H1 (cell line): ENCODE data around the gene IFT122. TPM values are rescaled to one million over a fixed set of nuclear protein-coding genes. Genes with fewer than 3 reads are reported as not detected.
A peak's percentile ranks its signal among the peaks of the same experiment; 100 is the strongest.

Experiments
- CTCF ChIA-PET: fragments of 300-600 bp; sonication (Branson Sonifier 250); formaldehyde crosslinking; loops from one replicate; lab custom pipeline; 2021; ENCODE audit not compliant: partially characterized antibody; lab: Charles Lee
- POLR2A ChIA-PET: fragments of 300-600 bp; sonication (Branson Sonifier 250); formaldehyde crosslinking; loops from one replicate; lab custom pipeline; 2021; ENCODE audit warnings: inconsistent platforms; ENCODE audit not compliant: partially characterized antibody; lab: Charles Lee
- DNase-seq, 2 experiments: peaks; one replicate each; pipeline versions ENCODE4 v3.0.0 to v3.0.0-alpha.2; 2010 to 2022; ENCODE audit warnings: low spot score in 2 of 2, low read depth in 1 of 2, mixed read lengths in 1 of 2
- FAIRE-seq: peaks from 2 replicates; lab custom pipeline; 2011; peaks lifted over from hg19 to GRCh38; lab: Jason Lieb, UNC
- H2AFZ ChIP-seq: 2 replicates; pipeline ENCODE4 v1.8.1; 2012; ENCODE audit warnings: low read length, inconsistent platforms
- H2AK5ac ChIP-seq: 2 replicates; pipeline ENCODE4 v1.6.1; 2013; ENCODE audit warnings: low read depth, low read length
- H2BK120ac ChIP-seq: replicated peaks from 2 replicates; pipeline ENCODE3; 2013; ENCODE audit warnings: low read depth, low read length, inconsistent platforms
- H2BK12ac ChIP-seq: 2 replicates; pipeline ENCODE4 v1.6.1; 2013; ENCODE audit warnings: low read depth, low read length
- H2BK15ac ChIP-seq: 2 replicates; pipeline ENCODE4 v1.6.1; 2013; ENCODE audit warnings: low read length
- H2BK20ac ChIP-seq: 2 replicates; pipeline ENCODE4 v1.6.1; 2013; ENCODE audit warnings: low read length
- H2BK5ac ChIP-seq: 2 replicates; pipeline ENCODE4 v1.6.1; 2013; ENCODE audit warnings: low read depth, low read length
- H3K14ac ChIP-seq: 2 replicates; pipeline ENCODE4 v1.6.1; 2013; ENCODE audit warnings: inconsistent platforms; ENCODE audit not compliant: insufficient read length
- H3K18ac ChIP-seq: 2 replicates; pipeline ENCODE4 v1.6.1; 2013; ENCODE audit warnings: low read length; ENCODE audit errors: extremely low read depth
- H3K23ac ChIP-seq: 2 replicates; pipeline ENCODE4 v1.6.1; 2013; ENCODE audit warnings: inconsistent platforms; ENCODE audit not compliant: insufficient read length
- H3K23me2 ChIP-seq: 2 replicates; pipeline ENCODE4 v1.6.1; 2013; ENCODE audit warnings: low read depth, low read length
- H3K27ac ChIP-seq: 2 replicates; pipeline ENCODE4 v1.6.1; 2011; ENCODE audit warnings: low read depth, low read length, inconsistent platforms
- H3K27me3 ChIP-seq, 4 experiments: replicated peaks in 1 of 4; 1 replicate in 1 of 4; 2 replicates in 3 of 4; pipeline versions ENCODE4 v1.6.1 to v1.8.1; 2011 to 2013; ENCODE audit warnings: low read length in 3 of 4, mild to moderate bottlenecking in 3 of 4, inconsistent platforms in 2 of 4, mixed read lengths in 2 of 4, moderate library complexity in 1 of 4; ENCODE audit not compliant: control insufficient read depth in 3 of 4, insufficient read depth in 3 of 4; ENCODE audit errors: extremely low read depth in 1 of 4
- H3K36me3 ChIP-seq, 4 experiments: 2 replicates each; pipeline versions ENCODE4 v1.6.1 to v1.8.1; 2011 to 2013; ENCODE audit warnings: mild to moderate bottlenecking in 4 of 4, low read length in 3 of 4, moderate library complexity in 2 of 4, control low read depth in 1 of 4, inconsistent platforms in 1 of 4; ENCODE audit not compliant: insufficient read depth in 4 of 4, control insufficient read depth in 2 of 4
- H3K4ac ChIP-seq: replicated peaks from 2 replicates; pipeline ENCODE3; 2013; ENCODE audit warnings: low read length, low read depth, mixed read lengths, inconsistent platforms; ENCODE audit not compliant: insufficient read length
- H3K4me1 ChIP-seq, 4 experiments: replicated peaks in 1 of 4; 1 replicate in 1 of 4; 2 replicates in 3 of 4; pipeline versions ENCODE4 v1.6.1 to v1.8.1; 2011 to 2013; ENCODE audit warnings: low read length in 3 of 4, inconsistent platforms in 2 of 4, mixed read lengths in 1 of 4; ENCODE audit not compliant: insufficient read depth in 4 of 4, control insufficient read depth in 3 of 4
- H3K4me2 ChIP-seq, 2 experiments: 2 replicates each; pipeline versions ENCODE4 v1.6.1 to v1.8.1; 2011 to 2013; ENCODE audit warnings: low read depth in 2 of 2, low read length in 2 of 2, control low read depth in 1 of 2, inconsistent platforms in 1 of 2, mild to moderate bottlenecking in 1 of 2; ENCODE audit not compliant: insufficient read depth in 1 of 2
- H3K4me3 ChIP-seq, 4 experiments: fragments of 200-600, 300-600 bp in 1 of 4; sonication (generic), shearing (Covaris generic), sonication (Bioruptor Twin) in 1 of 4; 2 replicates each; pipeline versions ENCODE4 v1.5.1 to v1.8.1; 2011 to 2016; ENCODE audit warnings: low read length in 4 of 4, low read depth in 3 of 4, control low read depth in 2 of 4, inconsistent platforms in 2 of 4, mild to moderate bottlenecking in 2 of 4, mixed read lengths in 1 of 4, moderate library complexity in 1 of 4; ENCODE audit not compliant: insufficient read depth in 2 of 4; ENCODE audit errors: extremely low read depth in 1 of 4
- H3K56ac ChIP-seq: replicated peaks from 2 replicates; pipeline ENCODE3; 2013; ENCODE audit warnings: low read depth, mild to moderate bottlenecking, mixed read lengths, low read length, inconsistent platforms; ENCODE audit not compliant: insufficient read length
- H3K79me1 ChIP-seq: 2 replicates; pipeline ENCODE4 v1.6.1; 2013; ENCODE audit warnings: low read depth, low read length, control low read depth
- H3K79me2 ChIP-seq, 2 experiments: 2 replicates each; pipeline versions ENCODE4 v1.6.1 to v1.8.1; 2012 to 2013; ENCODE audit warnings: low read length in 2 of 2, mild to moderate bottlenecking in 2 of 2, inconsistent platforms in 1 of 2; ENCODE audit not compliant: insufficient read depth in 2 of 2, control insufficient read depth in 1 of 2
- H3K9ac ChIP-seq, 4 experiments: replicated peaks in 1 of 4; 1 replicate in 1 of 4; 2 replicates in 3 of 4; pipeline versions ENCODE4 v1.6.1 to v1.8.1; 2011 to 2013; ENCODE audit warnings: low read depth in 3 of 4, low read length in 3 of 4, control low read depth in 2 of 4, mild to moderate bottlenecking in 2 of 4, moderate library complexity in 2 of 4, inconsistent platforms in 1 of 4; ENCODE audit errors: extremely low read depth in 1 of 4
- H3K9me3 ChIP-seq, 2 experiments: 2 replicates each; pipeline versions ENCODE4 v1.6.1 to v1.8.1; 2012 to 2013; ENCODE audit warnings: mild to moderate bottlenecking in 2 of 2, moderate library complexity in 2 of 2, control low read depth in 1 of 2, inconsistent platforms in 1 of 2, low read depth in 1 of 2, low read length in 1 of 2, mixed read lengths in 1 of 2; ENCODE audit not compliant: insufficient read depth in 2 of 2
- H4K20me1 ChIP-seq, 2 experiments: replicated peaks in 1 of 2; 2 replicates each; pipeline versions ENCODE3 to v1.8.1; 2011 to 2013; ENCODE audit warnings: inconsistent platforms in 2 of 2, low read length in 2 of 2, mild to moderate bottlenecking in 1 of 2; ENCODE audit not compliant: insufficient read depth in 2 of 2, control insufficient read depth in 1 of 2
- H4K5ac ChIP-seq: 2 replicates; pipeline ENCODE4 v1.6.1; 2013; ENCODE audit warnings: low read length, low read depth, mixed read lengths, inconsistent platforms; ENCODE audit not compliant: insufficient read length
- H4K8ac ChIP-seq: 2 replicates; pipeline ENCODE4 v1.8.0; 2013; ENCODE audit warnings: mild to moderate bottlenecking, moderate library complexity, low read length, inconsistent platforms; ENCODE audit not compliant: insufficient read depth; ENCODE audit errors: extremely low read depth
- H4K91ac ChIP-seq: replicated peaks from 2 replicates; pipeline ENCODE3; 2013; ENCODE audit warnings: low read length, mixed read lengths, inconsistent platforms; ENCODE audit not compliant: insufficient read length
- CREB1 ChIP-seq: IDR thresholded peaks from 2 replicates; pipeline ENCODE4 v1.6.1; 2012; ENCODE audit warnings: inconsistent platforms
- EZH2 ChIP-seq: fragments of 200-600 bp; sonication (generic); IDR thresholded peaks from 2 replicates; pipeline ENCODE4 v1.7.1; 2012; ENCODE audit warnings: low read depth, mild to moderate bottlenecking, moderate library complexity, low read length, inconsistent platforms; ENCODE audit not compliant: severe bottlenecking
- HDAC2 ChIP-seq, 2 experiments: fragments of 300-600 bp in 1 of 2; sonication (generic) in 1 of 2; IDR thresholded peaks; 2 replicates each; pipeline ENCODE4 v1.6.1; 2011 to 2012; ENCODE audit warnings: low read depth in 2 of 2, low read length in 2 of 2, mild to moderate bottlenecking in 2 of 2, moderate library complexity in 2 of 2, borderline replicate concordance in 1 of 2, inconsistent platforms in 1 of 2
- JUN ChIP-seq: IDR thresholded peaks from 2 replicates; pipeline ENCODE4 v1.6.1; 2011; ENCODE audit warnings: low read depth, mild to moderate bottlenecking, improper control_type of control experiment, low read length
- KDM5A ChIP-seq: fragments of 200-600 bp; IDR thresholded peaks from 2 replicates; pipeline ENCODE4 v1.7.1; 2012; ENCODE audit warnings: mild to moderate bottlenecking, low read length, inconsistent platforms, mixed read lengths
- NANOG ChIP-seq: IDR thresholded peaks from 2 replicates; pipeline ENCODE4 v1.6.1; 2011; ENCODE audit warnings: low read length, low read depth, mild to moderate bottlenecking, inconsistent platforms; ENCODE audit not compliant: insufficient read depth, poor library complexity, severe bottlenecking
- WGBS, 2 experiments: shearing (Covaris generic) in 1 of 2; methylation state at CpG; one replicate each; pipeline versions ENCODE4 v1.1.6 to v1.1.7; 2013 to 2015; ENCODE audit warnings: low lambda C conversion rate in 2 of 2, mixed read lengths in 2 of 2, inconsistent platforms in 1 of 2, low coverage in 1 of 2, missing lambda C conversion rate in 1 of 2; ENCODE audit not compliant: insufficient replicate concordance in 2 of 2, insufficient coverage in 1 of 2, insufficient read length in 1 of 2; ENCODE audit errors: extremely low coverage in 1 of 2, missing lambda C conversion rate in 1 of 2; 5-methylcytosine and 5-hydroxymethylcytosine counted together
- polyA plus RNA-seq, 7 experiments: library from polyadenylated mRNA; depleted of rRNA in 3 of 7; stranded (reverse) in 5 of 7; unstranded in 2 of 7; fragments of >200 nt in 5 of 7; fragments of 200-250 nt in 2 of 7; gene quantifications; 1 replicate in 5 of 7; 2 replicates in 1 of 7; 4 replicates in 1 of 7; pipeline versions ENCODE4 v1.2.1 to v1.2.3, GENCODE V29; 2011 to 2013; ENCODE audit warnings: missing spikeins in 2 of 7, mixed read lengths in 2 of 7
- total RNA-seq: library from RNA; stranded (reverse); fragmentation: NEBNext Ultra II Directional; extraction: Animal tissue kit (Norgen Biotek cat#: 25700); gene quantifications from 2 replicates; pipeline ENCODE4 v1.2.1, GENCODE V29; 2021

IFT122 gene
- total and polyA plus RNA-seq, 2 of the 8 experiments (the other 6 are each of a cell fraction or from before 2014, with no cell fraction given) = 23.7 to 25.1 TPM

DNA sequence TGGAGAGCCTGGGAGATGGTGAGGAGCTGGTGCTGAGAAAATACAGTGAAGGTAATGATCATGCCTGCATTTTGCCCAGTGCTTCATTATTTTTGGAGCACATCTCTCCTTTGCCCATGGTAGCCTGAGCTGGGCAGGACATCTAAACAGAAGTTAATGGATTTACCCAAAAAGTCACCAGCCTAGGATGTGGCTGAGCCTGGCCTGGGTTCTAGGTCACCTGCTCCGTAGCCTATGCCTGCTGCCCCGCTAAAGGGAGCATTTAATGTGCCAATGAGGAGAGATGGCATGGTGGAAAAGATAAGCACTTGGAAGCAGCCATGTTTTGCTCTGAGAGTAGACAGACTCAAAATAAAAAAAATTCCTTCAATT lies 46.6 kb downstream of the IFT122 start:
- H2BK15ac ChIP-seq = no peak overlapping the region
- no peak overlapping the region for H3K56ac ChIP-seq
- H3K4ac ChIP-seq = no peak overlapping the region
- H4K5ac ChIP-seq = peak overlapping the region; percentile 59
- no peaks in the 10 kb centered on the region for H3K9me3 ChIP-seq
- H2BK20ac ChIP-seq = no peak overlapping the region
- 0 out of 2 replicates have a peak overlapping the region, but pooled peaks have one; percentile 27 for H2BK5ac ChIP-seq
- H3K79me2 ChIP-seq = no peaks in the 10 kb centered on the region
- H4K20me1 ChIP-seq = no peaks in the 10 kb centered on the region
- H3K9ac ChIP-seq = no peak overlapping the region
- H3K4me3 ChIP-seq = no peak overlapping the region; a peak in 1 of 8 replicates
- H3K27ac ChIP-seq = peak overlapping the region; percentile 51; the same call in 1 of the 2 replicates
- H4K91ac ChIP-seq = peak overlapping the region; percentile 63
- H3K14ac ChIP-seq = no peak overlapping the region
- peak overlapping the region; percentile 68 for H2BK120ac ChIP-seq
- DNase-seq (no peak), FAIRE-seq (no peak)
- TF ChIP-seq EZH2 (no peak), KDM5A (no peak), CREB1 (no peak), NANOG (no peak), HDAC2 (IDR thresholded peaks at IDR 0.05; ENCODE audit: borderline replicate concordance in 1 of 2, low read depth in 2 of 2, low read length in 2 of 2) (no peak), JUN (no peak)
- H2BK12ac ChIP-seq = no peak overlapping the region
- ChIA-PET POLR2A (interaction anchor here (0.8 to 1.4 kb wide), 5 partner anchors 26 to 113 kb away, joined by 3 to 5 read pairs (median 3); partner anchors contain the start of genes IFT122 and MBD4), CTCF (interaction anchor here (0.6 to 11.2 kb wide), 20 partner anchors 10 to 345 kb away, joined by 3 to 93 read pairs (median 4); partner anchors contain the start of genes IFT122 and MBD4)
- no peak overlapping the region for H2AFZ ChIP-seq
- no peak overlapping the region for H2AK5ac ChIP-seq
- no peaks in the 10 kb centered on the region; the same call in 1 of the 2 replicates for H3K23me2 ChIP-seq
- no peaks in the 10 kb centered on the region for H3K79me1 ChIP-seq
- no peaks in the 10 kb centered on the region for H3K27me3 ChIP-seq
- H3K23ac ChIP-seq = no peak overlapping the region
- H3K4me2 ChIP-seq = peak overlapping the region; percentile 4 to 32; a peak in 3 of 4 replicates
- 93% methylated on average over 2 of the region's 2 CpGs; no CpG with 5 or more reads in 1 of the 2 experiments for WGBS, 2 experiments
- H3K18ac ChIP-seq = no peak overlapping the region; the same call in 1 of the 2 replicates
- no peak overlapping the region; the same call in 1 of the 2 replicates for H4K8ac ChIP-seq
- peaks cover 5 to 17% (median 9%) of the 10 kb centered on the region in 4 experiments; a peak in 6 of 7 replicates for H3K4me1 ChIP-seq
- no peaks in the 10 kb centered on the region; a peak in 2 of 8 replicates for H3K36me3 ChIP-seq
